PC-9 (cell line): ENCODE results near the gene HOXB6. TPM values are rescaled to one million over a fixed set of nuclear protein-coding genes. Genes with fewer than 3 reads are reported as not detected.

ENCODE experiments used
- BruUV-seq: library from RNA; stranded (reverse); fragments of 400-500 nt; replicated peaks from 2 replicates; lab custom pipeline; 2021; lab: Mats Ljungman, UMichigan
- CTCF ChIA-PET: fragments of 300-600 bp; sonication (Branson Sonifier 250); formaldehyde crosslinking; loops from one replicate; lab custom pipeline; 2022; ENCODE audit warnings: antibody characterized with exemption; lab: Charles Lee
- POLR2A ChIA-PET: fragments of 300-600 bp; sonication (Branson Sonifier 250); formaldehyde crosslinking; loops from one replicate; lab custom pipeline; 2022; ENCODE audit warnings: antibody characterized with exemption; ENCODE audit not compliant: unreplicated experiment; lab: Charles Lee
- DNase-seq, 2 experiments: peaks; one replicate each; pipeline versions ENCODE4 v3.0.0 to v3.0.0-alpha.2; 2015 to 2022; ENCODE audit warnings: mixed read lengths in 1 of 2
- H2AFZ ChIP-seq: fragments of 200-600 bp; sonication (generic); 2 replicates; pipeline ENCODE4 v1.8.1; 2017; ENCODE audit warnings: antibody characterized with exemption
- H3F3A ChIP-seq: fragments of 200-600 bp; sonication (generic); 2 replicates; pipeline ENCODE4 v1.8.1; 2017; ENCODE audit warnings: antibody characterized with exemption, mild to moderate bottlenecking, low read depth; ENCODE audit not compliant: insufficient read depth
- H3K27ac ChIP-seq: fragments of 200-600 bp; sonication (generic); 2 replicates; pipeline ENCODE4 v1.6.1; 2016; ENCODE audit warnings: mixed run types
- H3K27me3 ChIP-seq: fragments of 200-600 bp; sonication (generic); 2 replicates; pipeline ENCODE4 v1.6.1; 2016; ENCODE audit warnings: low read depth, mixed run types; ENCODE audit not compliant: insufficient read depth
- H3K36me3 ChIP-seq: fragments of 200-600 bp; sonication (generic); 2 replicates; pipeline ENCODE4 v1.6.1; 2016; ENCODE audit warnings: low read depth, mixed run types
- H3K4me1 ChIP-seq: fragments of 200-600 bp; sonication (generic); replicated peaks from 2 replicates; pipeline ENCODE4 v1.6.1; 2016; ENCODE audit warnings: mixed run types; ENCODE audit not compliant: insufficient read depth
- H3K4me2 ChIP-seq: fragments of 200-600 bp; sonication (generic); 2 replicates; pipeline ENCODE4 v1.6.1; 2017; ENCODE audit warnings: mixed run types
- H3K4me3 ChIP-seq: fragments of 200-600 bp; sonication (generic); 2 replicates; pipeline ENCODE4 v1.6.1; 2016; ENCODE audit warnings: mixed run types
- H3K79me2 ChIP-seq: fragments of 200-600 bp; sonication (generic); 2 replicates; pipeline ENCODE4 v1.6.1; 2017; ENCODE audit warnings: low read depth, mixed run types
- H3K9me2 ChIP-seq: fragments of 200-600 bp; sonication (generic); 2 replicates; pipeline ENCODE4 v1.8.1; 2017; ENCODE audit warnings: mild to moderate bottlenecking; ENCODE audit not compliant: insufficient read depth
- H3K9me3 ChIP-seq: fragments of 200-600 bp; sonication (generic); 2 replicates; pipeline ENCODE4 v1.8.1; 2016; ENCODE audit warnings: low read depth; ENCODE audit not compliant: insufficient read depth
- H4K20me1 ChIP-seq: fragments of 200-600 bp; sonication (generic); 2 replicates; pipeline ENCODE4 v1.8.1; 2017; ENCODE audit not compliant: insufficient read depth
- CTCF ChIP-seq: fragments of 200-600 bp; sonication (generic); conservative IDR thresholded peaks from 2 replicates; pipeline ENCODE4 v1.6.1; 2017; ENCODE audit warnings: mixed run types, antibody characterized with exemption, mild to moderate bottlenecking, moderate library complexity
- EZH2 ChIP-seq: fragments of 200-600 bp; sonication (generic); IDR thresholded peaks from 2 replicates; pipeline ENCODE4 v1.8.0; 2017; ENCODE audit warnings: antibody characterized with exemption, low read depth
- intact Hi-C: fragments of 100-400 bp; cut with micrococcal nuclease; formaldehyde crosslinking; loops from one replicate; pipeline ENCODE4 v1.10.0; 2022; ENCODE audit not compliant: unreplicated experiment
- total RNA-seq: library from RNA; stranded (reverse); gene quantifications from 2 replicates; pipeline ENCODE4 v1.2.3, GENCODE V29; 2021

HOXB6 gene
- total RNA-seq, 1 experiment from 2014 or later: 30.7 TPM

- Histone ChIP-seq H3K9me3 (no peaks in the 10 kb centered on the region), H3F3A (no peaks in the 10 kb centered on the region), H3K79me2 (no peaks in the 10 kb centered on the region), H3K36me3 (no peaks in the 10 kb centered on the region), H4K20me1 (no peaks in the 10 kb centered on the region), H2AFZ (no peak overlapping the region), H3K27me3 (no peaks in the 10 kb centered on the region), H3K4me1 (no peaks in the 10 kb centered on the region), H3K9me2 (no peaks in the 10 kb centered on the region), H3K4me2 (no peak overlapping the region), H3K4me3 (no peak overlapping the region), H3K27ac (no peak overlapping the region)
- ChIA-PET CTCF (no interaction called here), POLR2A (no interaction called here)
- TF ChIP-seq EZH2 (no peak), CTCF (no peak)
- intact Hi-C loops: no loop called here
- BruUV-seq: no TSS peak
- DNase-seq: no peak
Observed at GRCh38 chr17:48558831-48559121, 46.0 kb downstream of the HOXB6 start.

- TF ChIP-seq EZH2: no peak
- TF ChIP-seq CTCF: no peak
- ChIA-PET POLR2A (no interaction called here), CTCF (no interaction called here)
- H3K9me3 ChIP-seq: no peaks in the 10 kb centered on the region
- no peaks in the 10 kb centered on the region for H3K36me3 ChIP-seq
- no peak for DNase-seq
- no peak overlapping the region for H2AFZ ChIP-seq
- H3K9me2 ChIP-seq: no peaks in the 10 kb centered on the region
- H3K4me3 ChIP-seq: no peak overlapping the region
- intact Hi-C loops: no loop called here
- no TSS peak for BruUV-seq
- no peak overlapping the region for H3K27ac ChIP-seq
- H4K20me1 ChIP-seq: no peaks in the 10 kb centered on the region
- no peaks in the 10 kb centered on the region for H3K79me2 ChIP-seq
- H3K4me1 ChIP-seq: no peaks in the 10 kb centered on the region
- H3K27me3 ChIP-seq: no peaks in the 10 kb centered on the region
- no peaks in the 10 kb centered on the region for H3F3A ChIP-seq
- H3K4me2 ChIP-seq: no peak overlapping the region
Observed at GRCh38 chr17:48558057-48558830, 46.5 kb downstream of the HOXB6 start.

- no peaks in the 10 kb centered on the region for H3K9me3 ChIP-seq
- no peaks in the 10 kb centered on the region for H4K20me1 ChIP-seq
- no TSS peak for BruUV-seq
- no peaks in the 10 kb centered on the region for H3K36me3 ChIP-seq
- no peaks in the 10 kb centered on the region for H3K4me1 ChIP-seq
- POLR2A ChIA-PET: no interaction called here
- no peaks in the 10 kb centered on the region for H3F3A ChIP-seq
- no peak for DNase-seq
- no peak overlapping the region for H3K4me3 ChIP-seq
- no peak overlapping the region for H3K4me2 ChIP-seq
- no peaks in the 10 kb centered on the region for H3K79me2 ChIP-seq
- TF ChIP-seq CTCF: no peak
- no peak for TF ChIP-seq EZH2
- no peaks in the 10 kb centered on the region for H3K9me2 ChIP-seq
- H2AFZ ChIP-seq: no peak overlapping the region
- H3K27ac ChIP-seq: no peak overlapping the region
- CTCF ChIA-PET: interaction anchor here (0.7 kb wide), 1 partner anchor 430 kb away, joined by 5 read pairs; no protein-coding TSS in a partner anchor
- H3K27me3 ChIP-seq: no peaks in the 10 kb centered on the region
- intact Hi-C loops: no loop called here
Observed at GRCh38 chr17:48556576-48557401, 48.0 kb downstream of the HOXB6 start.
